Skin epidermis (tissue), 12 donors: ENCODE data around the gene DGUOK.
"Not testable (repeated sequence)": the region's sequence is repeated elsewhere in the genome, so short reads cannot be mapped to it uniquely, and the experiment has no call there.

ENCODE experiments used
- H3K27ac ChIP-seq, 21 experiments: fragments of 200-600 bp; sonication (generic) in 11 of 21; one replicate each; pipeline ENCODE4 v1.5.0; 2020; ENCODE audit warnings: mild to moderate bottlenecking in 3 of 21, inconsistent platforms in 2 of 21, moderate library complexity in 2 of 21
- H3K4me3 ChIP-seq, 7 experiments: fragments of 200-600 bp; sonication (generic) in 2 of 7; one replicate each; pipeline ENCODE4 v1.5.0; 2020; ENCODE audit warnings: inconsistent platforms in 2 of 7, mild to moderate bottlenecking in 2 of 7, moderate library complexity in 1 of 7

The DGUOK gene

DNA sequence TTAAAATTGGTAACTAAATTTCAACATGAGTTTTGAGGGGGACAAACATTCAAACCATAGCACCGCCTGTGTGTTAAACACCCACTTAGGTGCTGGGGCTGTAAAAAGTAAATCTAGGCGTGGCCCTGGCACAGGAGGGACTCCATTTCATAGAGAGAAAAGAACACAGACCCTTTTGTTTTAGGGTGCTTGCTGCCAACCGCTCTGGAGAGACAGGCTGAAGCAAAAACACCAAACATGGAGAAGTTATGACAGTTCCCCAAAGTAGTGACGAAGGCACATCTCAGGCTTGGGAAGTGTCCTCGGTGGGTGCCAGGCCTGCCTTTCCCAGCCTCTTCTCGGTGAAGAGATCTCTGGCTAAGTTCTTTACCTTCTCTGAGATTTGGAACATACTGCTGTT is 28.7 kb upstream of the DGUOK start:
- H3K27ac ChIP-seq, result peak overlapping the region in 1 of 21 experiments; percentile 59

DNA sequence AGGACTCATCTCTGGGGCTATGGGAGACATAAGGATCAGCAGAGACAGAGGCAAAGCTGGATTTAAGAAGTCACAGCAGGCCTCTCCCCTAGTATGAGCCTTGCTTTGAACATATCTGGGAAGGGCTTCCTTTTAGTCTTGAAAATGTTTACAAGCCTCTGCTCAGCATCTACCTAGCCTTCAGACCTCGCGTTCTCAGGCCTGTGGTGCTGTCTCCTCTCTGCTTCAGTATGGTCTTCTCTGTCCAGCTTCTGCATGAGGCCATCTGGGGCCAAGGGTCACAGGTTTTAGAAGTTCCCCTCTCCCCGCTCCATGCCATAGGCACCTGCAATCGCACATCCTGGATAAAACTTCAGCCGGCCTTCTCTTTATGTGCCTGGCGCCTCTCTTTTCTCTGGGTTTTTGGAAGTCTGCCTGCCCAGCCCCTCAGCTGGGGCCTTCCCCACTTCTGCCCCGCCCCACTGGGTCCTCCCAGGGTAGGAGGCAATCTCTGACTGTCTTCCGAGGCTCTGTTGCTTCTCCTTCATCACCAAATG is 26.8 kb upstream of the DGUOK start:
- Histone ChIP-seq H3K4me3 (no peak overlapping the region), H3K27ac (no peak overlapping the region)

More for the DNA sequence above, 28.7 kb upstream of the DGUOK start:
- no peak overlapping the region for H3K4me3 ChIP-seq

DNA sequence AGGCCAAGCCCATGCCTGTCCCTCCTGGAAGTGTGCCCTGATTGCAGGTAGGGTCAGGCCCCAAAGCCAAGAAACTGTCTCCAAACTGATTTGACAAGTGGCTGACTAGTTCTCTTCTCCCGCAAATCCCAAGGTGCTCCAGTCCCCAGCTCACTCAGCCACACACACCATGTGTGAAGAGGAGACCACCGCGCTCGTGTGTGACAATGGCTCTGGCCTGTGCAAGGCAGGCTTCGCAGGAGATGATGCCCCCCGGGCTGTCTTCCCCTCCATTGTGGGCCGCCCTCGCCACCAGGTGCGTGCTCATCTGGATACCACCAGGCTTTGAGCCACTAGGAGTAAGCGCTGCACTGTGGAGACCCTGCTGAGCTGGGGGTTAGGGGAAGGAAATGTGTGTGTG is 25.5 kb upstream of the DGUOK start:
- Histone ChIP-seq H3K4me3 (no peak overlapping the region), H3K27ac (no peak overlapping the region)

DNA sequence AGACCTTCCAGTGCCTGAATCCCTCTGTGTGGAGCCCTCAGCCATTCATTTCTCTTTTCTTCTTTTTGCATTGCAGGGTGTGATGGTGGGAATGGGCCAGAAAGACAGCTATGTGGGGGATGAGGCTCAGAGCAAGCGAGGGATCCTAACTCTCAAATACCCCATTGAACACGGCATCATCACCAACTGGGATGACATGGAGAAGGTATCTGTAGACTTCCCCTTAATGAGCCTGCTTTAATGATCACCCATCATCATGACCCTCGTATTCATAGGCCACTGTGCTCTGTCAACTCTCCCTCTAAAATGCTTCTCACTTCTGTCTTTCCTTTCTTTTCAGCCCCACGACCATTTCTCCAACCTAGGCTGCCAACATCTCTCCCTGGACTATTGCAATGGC is 24.4 kb upstream of the DGUOK start:
- Histone ChIP-seq H3K27ac (no peak overlapping the region), H3K4me3 (no peak overlapping the region)

DNA sequence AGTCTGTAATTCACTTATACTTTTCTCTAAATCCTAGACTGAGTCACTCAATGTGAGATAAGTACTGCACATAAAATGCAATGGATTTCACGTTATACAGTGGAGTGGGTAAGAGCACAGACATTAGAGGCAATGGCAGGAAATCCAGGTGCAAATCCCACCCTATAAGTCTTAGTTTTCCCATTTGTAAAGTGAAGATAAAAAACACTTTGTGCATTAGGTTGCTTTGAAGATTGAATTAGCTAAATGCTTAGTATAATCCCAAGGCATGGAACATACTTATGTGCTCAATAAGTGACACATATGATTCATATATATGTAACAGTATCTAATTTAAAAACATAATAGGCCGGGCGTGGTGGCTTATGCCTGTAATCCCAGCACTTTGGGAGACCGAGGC is 23.4 kb upstream of the DGUOK start:
- no peak overlapping the region for H3K27ac ChIP-seq
- no peak overlapping the region for H3K4me3 ChIP-seq

DNA sequence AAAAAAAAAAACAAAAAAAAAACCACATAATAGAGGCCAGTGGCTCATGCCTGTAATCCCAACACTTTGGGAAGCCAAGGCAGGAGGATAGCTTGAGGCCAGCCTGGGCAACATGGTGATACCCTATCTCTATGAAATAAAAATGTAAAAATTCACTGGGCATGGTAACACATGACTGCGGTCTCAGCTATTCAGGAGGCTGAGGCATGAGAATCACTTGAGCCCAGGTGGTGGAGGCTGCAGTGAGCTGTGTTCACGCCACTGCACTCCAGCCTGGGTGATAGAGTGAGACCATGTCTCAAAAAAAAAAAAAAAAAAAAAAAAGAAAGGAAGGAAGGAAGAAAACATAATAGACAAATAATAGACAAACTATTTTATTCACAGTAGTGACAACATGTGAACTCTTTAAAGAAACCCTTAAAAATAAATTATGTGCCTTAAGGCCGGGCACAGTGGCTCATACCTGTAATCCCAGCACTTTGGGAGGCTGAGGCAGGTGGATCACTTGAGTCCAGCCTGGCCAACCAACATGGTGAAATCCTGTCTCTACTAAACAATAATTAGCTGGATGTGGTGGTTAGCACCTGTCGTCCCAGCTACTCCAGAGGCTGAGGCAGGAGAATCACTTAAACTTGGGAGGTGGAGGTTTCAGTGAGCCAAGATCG is 22.6 kb upstream of the DGUOK start:
- H3K4me3 ChIP-seq, H3K27ac ChIP-seq: not testable (repeated sequence)

DNA sequence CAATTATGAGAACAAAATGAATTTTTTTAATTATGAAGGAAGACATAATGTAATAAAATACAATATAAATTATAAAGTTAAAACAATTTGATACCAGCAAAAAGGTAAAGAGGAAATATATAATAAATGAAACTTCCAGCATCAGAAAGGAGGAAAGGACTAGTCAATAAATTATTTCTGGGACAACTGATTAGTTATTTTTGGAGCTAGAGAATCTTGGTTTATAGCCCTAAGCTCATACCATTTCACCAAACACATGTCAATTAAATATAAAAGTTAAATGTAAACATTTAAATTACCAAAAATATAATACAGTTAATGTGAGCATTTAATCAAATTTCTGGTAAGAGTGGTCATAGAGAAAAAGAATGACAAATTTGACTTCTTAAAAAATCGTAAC is 21.7 kb upstream of the DGUOK start:
- Histone ChIP-seq H3K27ac (no peak overlapping the region), H3K4me3 (no peak overlapping the region)

DNA sequence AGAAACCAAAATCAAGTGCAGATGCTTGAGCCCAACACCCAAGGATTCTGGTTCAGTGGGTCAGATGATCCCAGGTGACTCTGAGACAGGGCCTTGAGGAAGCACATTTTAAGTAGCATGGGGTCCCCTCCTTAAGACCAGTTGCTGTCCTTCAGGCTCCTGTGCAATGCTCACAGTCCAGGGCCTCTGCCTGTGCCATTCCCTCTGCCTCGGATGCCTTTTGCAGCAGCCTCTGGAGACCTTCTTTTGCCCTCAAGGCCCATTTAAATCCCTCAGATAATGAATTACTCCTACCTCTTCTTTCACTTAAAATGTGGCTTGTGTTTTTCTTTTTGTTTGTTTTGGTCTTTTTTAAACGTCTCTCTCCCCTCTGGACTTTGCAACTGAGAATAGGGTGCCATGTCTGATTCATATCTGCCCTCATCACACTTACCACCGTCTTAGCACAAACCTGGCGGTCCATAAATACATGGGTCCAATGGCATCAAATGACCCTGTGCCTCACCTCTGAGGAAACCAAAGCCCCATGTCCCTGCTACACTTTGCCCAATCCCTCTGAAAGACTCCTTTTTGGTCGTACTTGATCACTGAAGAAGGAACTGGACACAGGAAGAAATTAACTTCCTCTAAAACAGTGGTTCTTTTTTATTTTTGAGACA is 19.7 kb upstream of the DGUOK start:
- no peak overlapping the region for H3K27ac ChIP-seq
- H3K4me3 ChIP-seq, result no peak overlapping the region

DNA sequence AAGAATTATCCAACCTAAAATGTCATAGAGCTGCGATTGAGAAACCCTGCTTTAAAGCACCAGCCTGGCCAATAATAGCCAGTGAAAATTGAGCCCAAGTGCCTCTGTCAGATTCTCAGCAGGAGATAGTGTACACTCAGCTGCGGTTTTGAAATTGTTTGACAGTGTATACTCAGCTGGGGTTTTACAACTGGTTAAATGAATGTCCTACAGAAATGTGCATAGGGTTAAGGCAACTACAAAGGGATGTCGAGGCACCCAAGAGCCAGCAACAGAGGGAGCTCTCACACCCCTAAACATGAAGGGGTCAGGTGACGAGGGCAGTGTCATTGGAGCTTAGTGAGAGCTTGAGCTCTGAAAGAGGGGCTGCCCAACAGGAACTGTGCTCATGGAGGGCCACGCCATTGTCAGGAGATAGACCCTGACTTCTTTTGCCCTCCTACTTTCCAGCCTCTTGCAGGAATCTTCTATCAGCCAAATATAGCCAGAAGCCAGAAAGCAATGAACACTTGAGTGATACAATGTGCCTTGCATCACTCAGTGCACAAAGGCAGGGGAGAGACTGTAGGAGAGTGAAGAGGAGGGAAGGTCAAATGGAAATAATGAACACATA is 18.7 kb upstream of the DGUOK start:
- H3K27ac ChIP-seq, result no peak overlapping the region

DNA sequence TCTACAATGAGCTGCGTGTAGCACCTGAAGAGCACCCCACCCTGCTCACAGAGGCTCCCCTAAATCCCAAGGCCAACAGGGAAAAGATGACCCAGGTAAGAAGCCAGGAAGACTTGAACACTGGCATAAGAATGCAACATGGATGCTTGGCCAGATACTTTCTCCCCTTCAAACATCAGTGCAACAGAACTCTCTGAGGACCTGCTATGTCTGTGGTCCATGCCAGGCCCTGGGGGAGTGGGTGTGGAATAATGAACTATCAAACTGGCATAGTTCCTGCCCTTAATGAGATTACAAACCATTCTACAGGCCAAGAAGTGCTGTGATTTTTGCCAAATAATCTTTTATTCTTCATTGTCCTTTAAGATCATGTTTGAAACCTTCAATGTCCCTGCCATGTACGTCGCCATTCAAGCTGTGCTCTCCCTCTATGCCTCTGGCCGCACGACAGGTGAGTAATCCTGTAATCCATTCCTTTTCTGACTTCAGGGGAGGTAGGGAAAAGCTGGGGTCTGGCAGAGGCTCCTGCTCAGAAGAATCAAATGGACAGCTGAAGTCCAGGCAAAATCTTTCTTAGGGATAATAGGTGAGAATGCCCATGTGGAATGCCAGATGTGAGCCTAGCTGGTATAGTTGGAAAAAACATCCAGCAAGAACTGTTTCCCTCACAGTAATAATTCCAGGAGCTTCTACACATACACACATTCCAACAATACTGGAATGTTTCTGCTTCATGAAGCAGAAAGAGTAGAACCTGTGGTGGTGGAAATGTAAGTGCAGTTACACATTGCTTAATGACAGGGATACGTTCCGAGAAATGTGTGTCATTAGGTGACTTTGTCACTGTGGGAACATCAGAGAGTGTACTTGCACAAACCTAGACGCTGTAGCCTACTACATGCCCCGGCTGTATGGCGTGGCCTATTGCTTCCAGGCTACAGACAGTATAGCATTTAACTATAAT is 17.7 kb upstream of the DGUOK start:
- H3K27ac ChIP-seq, result no peak overlapping the region
- no peak overlapping the region for H3K4me3 ChIP-seq

More for the DNA sequence above, 18.7 kb upstream of the DGUOK start:
- no peak overlapping the region for H3K4me3 ChIP-seq

DNA sequence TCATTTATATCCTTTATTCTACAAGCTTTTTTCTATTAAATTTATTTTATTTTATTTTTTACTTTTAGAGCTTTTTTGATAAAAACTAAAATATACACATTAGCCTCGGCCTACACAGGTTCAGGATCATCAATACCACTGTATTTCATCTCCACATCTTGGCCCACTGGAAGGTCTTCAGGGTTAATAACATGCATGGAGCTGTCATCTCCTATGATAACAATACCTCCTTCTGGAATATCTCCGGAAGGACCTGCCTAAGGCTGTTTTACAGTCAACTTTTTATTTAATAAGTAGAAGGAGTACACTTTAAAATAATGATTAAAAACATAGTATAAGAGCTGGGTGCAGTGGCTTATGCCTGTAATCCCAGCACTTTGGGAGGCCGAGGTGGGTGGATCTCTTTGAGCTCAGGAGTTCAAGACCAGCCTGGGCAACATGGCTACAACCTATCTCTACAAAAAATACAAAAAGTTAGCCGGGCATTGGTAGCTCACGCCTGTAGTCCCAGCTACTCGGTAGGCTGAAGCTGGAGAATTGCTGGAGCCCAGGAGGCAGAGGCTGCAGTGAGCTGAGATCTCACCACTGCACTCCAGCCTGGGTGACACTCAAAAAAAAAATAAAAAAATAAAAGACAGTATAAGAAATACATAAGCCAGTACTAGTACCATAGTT is 15.7 kb upstream of the DGUOK start:
- Histone ChIP-seq H3K4me3 (no peak overlapping the region), H3K27ac (no peak overlapping the region)

DNA sequence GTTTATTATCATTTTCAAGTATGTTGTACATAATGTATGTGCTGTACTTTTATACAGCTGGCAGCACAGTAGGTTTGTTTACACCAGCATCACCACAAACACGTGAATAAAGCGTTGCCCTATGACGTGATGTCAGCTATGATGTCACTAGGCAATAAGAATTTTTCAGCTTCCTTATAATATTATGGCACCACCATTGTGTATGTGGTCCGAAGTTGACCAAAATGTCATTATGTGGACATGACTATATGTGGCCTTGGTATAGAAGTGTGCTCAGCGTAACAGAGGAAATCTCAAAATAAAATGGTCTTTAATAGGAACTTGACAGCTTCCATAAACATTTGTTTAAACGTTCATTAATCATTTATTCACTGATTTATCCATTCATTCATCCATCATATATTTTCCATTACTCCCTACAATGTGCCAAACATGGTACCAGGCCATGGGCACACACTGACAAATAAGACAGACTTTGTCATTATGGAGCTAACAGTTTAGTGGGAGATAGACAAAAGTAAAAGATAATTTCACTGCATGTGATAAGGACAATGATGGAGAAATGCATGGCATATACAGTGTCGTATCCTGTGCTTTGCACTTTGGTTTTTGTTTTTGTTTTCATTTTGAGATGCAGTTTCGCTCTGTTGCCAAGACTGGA is 15.0 kb upstream of the DGUOK start:
- Histone ChIP-seq H3K4me3 (no peak overlapping the region), H3K27ac (no peak overlapping the region)

DNA sequence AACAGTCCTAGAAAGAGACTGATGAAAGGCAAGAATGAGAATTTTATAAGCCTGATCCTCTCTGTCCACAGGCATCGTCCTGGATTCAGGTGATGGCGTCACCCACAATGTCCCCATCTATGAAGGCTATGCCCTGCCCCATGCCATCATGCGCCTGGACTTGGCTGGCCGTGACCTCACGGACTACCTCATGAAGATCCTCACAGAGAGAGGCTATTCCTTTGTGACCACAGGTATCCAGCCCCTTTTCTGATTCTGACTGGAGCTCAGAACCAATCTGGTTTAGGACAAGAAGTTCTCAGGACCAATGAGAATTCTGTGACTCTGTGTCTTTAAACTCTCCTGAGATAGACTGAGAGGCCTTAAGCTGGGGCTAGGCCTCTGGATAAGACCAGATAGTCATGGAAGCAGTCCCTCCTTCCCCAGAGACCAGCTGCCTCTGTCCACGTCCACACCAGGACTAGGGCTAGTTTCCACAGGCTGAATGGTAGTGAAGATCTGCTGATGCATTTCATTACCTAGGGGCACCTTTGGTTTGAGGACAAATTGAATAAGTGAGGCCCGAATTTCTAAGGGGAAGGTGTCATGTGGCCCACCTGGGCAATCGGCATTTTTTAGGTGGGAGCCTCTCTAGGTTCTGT is 13.1 kb upstream of the DGUOK start:
- H3K27ac ChIP-seq, result no peak overlapping the region
- no peak overlapping the region for H3K4me3 ChIP-seq

DNA sequence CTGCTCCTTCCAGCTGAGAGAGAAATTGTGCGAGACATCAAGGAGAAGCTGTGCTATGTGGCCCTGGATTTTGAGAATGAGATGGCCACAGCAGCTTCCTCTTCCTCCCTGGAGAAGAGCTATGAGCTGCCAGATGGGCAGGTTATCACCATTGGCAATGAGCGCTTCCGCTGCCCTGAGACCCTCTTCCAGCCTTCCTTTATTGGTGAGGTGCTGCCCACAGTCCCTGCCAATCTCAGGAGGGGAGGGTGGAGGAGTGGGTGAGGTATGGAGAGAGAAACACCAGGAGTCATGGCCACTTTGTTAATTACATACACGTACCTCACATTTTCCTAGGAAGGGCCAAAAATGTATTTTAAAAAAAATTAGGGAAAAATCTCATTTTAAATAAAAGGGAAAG is 12.0 kb upstream of the DGUOK start:
- H3K27ac ChIP-seq, result no peak overlapping the region
- H3K4me3 ChIP-seq, result no peak overlapping the region

DNA sequence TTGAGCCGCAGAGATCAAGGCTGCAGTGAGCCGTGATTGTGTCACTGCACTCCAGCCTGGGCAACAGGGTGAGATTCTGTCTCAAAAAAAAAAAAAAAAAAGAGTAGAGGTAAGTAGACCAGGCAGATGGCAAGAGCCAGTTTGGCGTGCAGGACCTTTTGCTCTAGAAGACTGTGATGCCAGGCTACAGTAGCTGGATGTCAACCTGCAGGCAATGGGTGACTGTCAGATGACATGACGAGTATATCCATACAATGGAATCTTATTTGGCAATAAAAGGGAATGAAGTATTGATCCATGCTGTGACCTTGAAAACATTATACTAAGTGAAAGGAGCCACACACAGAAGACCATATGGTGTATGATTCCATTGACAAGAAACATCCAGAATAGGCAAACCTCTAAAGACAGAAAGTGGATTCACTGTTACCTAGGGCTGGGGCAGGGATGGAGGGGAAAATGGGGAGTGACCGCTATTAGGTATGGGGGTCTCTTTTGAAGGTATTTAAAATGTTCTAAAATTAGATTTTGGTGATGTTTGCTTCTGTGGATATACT is 11.2 kb upstream of the DGUOK start:
- Histone ChIP-seq H3K4me3 (no peak overlapping the region), H3K27ac (no peak overlapping the region)

DNA sequence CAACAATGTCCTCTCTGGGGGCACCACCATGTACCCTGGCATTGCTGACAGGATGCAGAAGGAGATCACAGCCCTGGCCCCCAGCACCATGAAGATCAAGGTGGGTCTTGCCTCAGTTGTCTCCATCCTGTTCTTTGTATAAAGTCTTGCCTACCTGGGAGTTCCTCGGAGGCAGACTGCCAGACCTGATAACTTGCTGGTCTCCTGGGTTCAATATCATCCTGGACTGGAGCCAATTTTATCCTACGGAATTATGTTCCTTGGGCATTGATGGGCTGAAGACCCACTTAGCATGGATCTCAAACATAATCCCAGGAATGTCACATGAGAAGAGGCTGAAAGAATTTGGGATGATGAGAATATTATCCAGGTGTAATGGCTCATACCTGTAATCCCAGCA is 10.0 kb upstream of the DGUOK start:
- H3K27ac ChIP-seq, result no peak overlapping the region
- H3K4me3 ChIP-seq, result no peak overlapping the region

DNA sequence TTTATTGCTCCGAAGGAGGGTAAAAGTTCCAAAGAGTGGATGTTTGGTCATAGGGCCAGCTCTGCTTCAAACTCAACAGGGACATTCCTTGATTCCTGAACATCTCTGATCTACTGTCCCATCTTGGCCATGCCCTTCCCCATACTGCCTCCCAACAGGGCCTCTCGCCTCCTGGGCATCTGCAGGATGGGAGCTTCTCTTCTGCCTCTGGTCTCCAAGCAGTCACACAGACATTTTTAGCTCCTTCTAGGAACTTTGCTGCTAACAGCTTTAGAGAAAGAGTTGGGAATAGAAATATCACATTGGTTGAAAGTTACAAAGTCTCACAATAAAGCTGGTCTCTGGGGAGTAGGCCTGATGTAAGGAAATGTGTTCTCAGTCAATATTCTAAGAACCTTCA is 9.4 kb upstream of the DGUOK start:
- Histone ChIP-seq H3K4me3 (no peak overlapping the region), H3K27ac (no peak overlapping the region)

DNA sequence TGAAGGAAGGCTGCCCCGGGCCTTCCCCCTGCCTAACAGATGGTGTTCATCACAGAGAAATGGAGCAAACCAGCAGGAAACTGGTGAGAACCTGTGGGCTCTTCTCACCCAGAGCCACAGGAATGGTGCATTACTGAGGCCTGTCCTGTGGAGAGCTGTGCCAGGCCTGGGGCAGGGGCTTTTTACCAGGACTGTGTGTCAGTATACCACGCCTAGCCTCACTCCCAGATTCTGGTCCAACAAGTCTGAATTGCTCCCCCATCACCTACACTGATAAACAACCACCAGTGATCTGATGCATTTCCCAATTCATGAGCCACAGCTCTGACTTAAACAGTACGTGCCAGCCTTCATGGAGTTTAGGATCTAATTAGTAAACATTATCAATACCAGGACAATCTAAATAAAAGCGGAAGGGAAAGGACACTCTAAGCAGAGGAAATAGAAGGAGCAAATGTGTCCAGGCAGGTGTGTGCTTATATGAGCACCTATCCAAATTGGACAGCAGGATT is 8.9 kb upstream of the DGUOK start:
- H3K27ac ChIP-seq, result peak overlapping the region in 1 of 21 experiments; percentile 33
- no peak overlapping the region for H3K4me3 ChIP-seq
